Gastroesophageal sphincter (tissue), 4 donors: ENCODE data around the gene ZDHHC11B. TPM values are rescaled to one million over a fixed set of nuclear protein-coding genes. Genes with fewer than 3 reads are reported as not detected.

Experiments used
- ATAC-seq: fragments of 150-250 bp; one replicate; pipeline ENCODE4 v1.9.1; 2016; ENCODE audit warnings: mild to moderate bottlenecking, moderate library complexity
- H3K27ac ChIP-seq, 4 donors: fragments of 200-600 bp; sonication (generic) in 3 of 4; 1 replicate in 3 of 4; 2 replicates in 1 of 4; pipeline ENCODE4 v1.5.1; 2016 to 2019
- H3K27me3 ChIP-seq: fragments of 200-600 bp; sonication (generic); one replicate; pipeline ENCODE4 v1.5.1; 2019
- H3K36me3 ChIP-seq, 2 donors: fragments of 200-600 bp; sonication (generic); one replicate each; pipeline ENCODE4 v1.5.1; 2019; ENCODE audit warnings: control low read depth in 1 of 2
- H3K4me1 ChIP-seq, 3 donors: fragments of 200-600 bp; sonication (generic); 1 replicate in 2 of 3; 2 replicates in 1 of 3; pipeline ENCODE4 v1.5.1; 2016 to 2019; ENCODE audit warnings: control low read depth in 2 of 3
- H3K4me3 ChIP-seq, 2 donors: fragments of 200-600 bp; sonication (generic); one replicate each; pipeline ENCODE4 v1.5.1; 2019; ENCODE audit warnings: mild to moderate bottlenecking in 1 of 2, moderate library complexity in 1 of 2
- H3K9me3 ChIP-seq, 3 donors: fragments of 200-600 bp; sonication (generic); one replicate each; pipeline ENCODE4 v1.5.1; 2017 to 2019; ENCODE audit warnings: control low read depth in 2 of 3
- EP300 ChIP-seq: sonication (generic); formaldehyde crosslinking; IDR thresholded peaks from one replicate; pipeline ENCODE4 v1.6.1; 2017; ENCODE audit warnings: antibody characterized with exemption, mild to moderate bottlenecking
- POLR2A ChIP-seq, 2 donors: fragments of 450-650 bp; IDR thresholded peaks; one replicate each; pipeline ENCODE4 v1.6.1; 2017; ENCODE audit warnings: antibody characterized with exemption in 2 of 2, mild to moderate bottlenecking in 2 of 2, moderate library complexity in 1 of 2
- POLR2AphosphoS5 ChIP-seq: sonication (generic); formaldehyde crosslinking; IDR thresholded peaks from one replicate; pipeline ENCODE4 v1.6.1; 2017; ENCODE audit warnings: antibody characterized with exemption
- WGBS, 2 donors: methylation state at CpG; one replicate each; pipeline ENCODE4 v1.1.5; 2018; ENCODE audit warnings: low coverage in 1 of 2; 5-methylcytosine and 5-hydroxymethylcytosine counted together
- total RNA-seq, 4 donors: library from RNA; depleted of rRNA; stranded (reverse); fragments of >200 nt; gene quantifications; one replicate each; pipeline ENCODE4 v1.1.0, GENCODE V29; 2016
- TF ChIP-seq, protein P1 (sequence below), 4 experiments: fragments of 200-600 bp in 2 of 4; fragments of 450-650 bp in 2 of 4; sonication (generic) in 1 of 4; IDR thresholded peaks; one replicate each; pipeline ENCODE4 v1.5.1; 2017 to 2019; ENCODE audit warnings: antibody characterized with exemption in 4 of 4, mild to moderate bottlenecking in 2 of 4, moderate library complexity in 2 of 4

Gene ZDHHC11B
- total RNA-seq, 4 donors from 2014 or later, result 3.1 to 14.3 (median 6.9) TPM

DNA sequence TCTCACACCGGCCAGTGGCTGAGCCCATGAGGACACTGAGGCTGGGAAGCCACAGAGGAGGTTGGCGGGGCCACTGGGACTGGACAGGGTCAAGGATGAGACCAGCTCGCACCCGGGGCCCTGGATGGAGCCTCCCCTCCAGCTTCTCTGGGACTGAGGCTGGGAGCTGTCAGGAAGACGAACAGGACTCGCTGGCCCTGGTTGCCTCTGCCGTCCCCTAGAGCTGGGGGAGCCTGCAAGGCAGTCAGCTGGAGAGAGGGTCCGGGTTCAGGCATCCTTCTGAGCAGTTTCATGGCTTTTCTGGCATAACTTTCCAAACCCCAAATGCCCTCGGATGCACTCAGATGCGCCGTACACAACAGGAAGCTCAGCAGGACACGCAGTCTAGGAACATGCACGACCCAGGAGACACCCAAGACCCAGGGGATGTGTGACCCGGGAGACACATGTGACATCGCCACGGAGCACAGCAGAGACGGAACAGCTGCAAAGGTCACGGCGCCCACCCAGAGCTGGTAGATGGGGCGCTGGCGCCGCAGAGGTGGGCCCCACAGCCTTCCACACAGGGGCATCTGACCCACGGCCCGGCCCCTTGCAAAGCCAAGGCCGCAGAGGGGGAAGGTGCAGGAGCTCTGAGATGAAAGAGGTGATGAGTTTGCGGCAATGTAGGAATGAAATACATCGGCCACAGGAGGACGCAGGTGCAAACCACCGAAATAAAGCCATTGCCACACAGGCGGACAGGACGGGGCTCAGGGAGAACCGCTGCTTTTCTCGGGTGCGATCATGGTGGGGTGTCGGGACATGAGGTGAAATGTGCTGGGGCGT lies 108.4 kb downstream of the ZDHHC11B start:
- peaks cover 11 to 86% (median 39%) of the 10 kb centered on the region in 3 donors for H3K4me1 ChIP-seq
- ATAC-seq, result no peak
- 67 to 80% methylated on average over 12 to 14 of the region's 36 CpGs for WGBS, 2 donors
- H3K27me3 ChIP-seq, result no peaks in the 10 kb centered on the region
- TF ChIP-seq, protein P1, sequence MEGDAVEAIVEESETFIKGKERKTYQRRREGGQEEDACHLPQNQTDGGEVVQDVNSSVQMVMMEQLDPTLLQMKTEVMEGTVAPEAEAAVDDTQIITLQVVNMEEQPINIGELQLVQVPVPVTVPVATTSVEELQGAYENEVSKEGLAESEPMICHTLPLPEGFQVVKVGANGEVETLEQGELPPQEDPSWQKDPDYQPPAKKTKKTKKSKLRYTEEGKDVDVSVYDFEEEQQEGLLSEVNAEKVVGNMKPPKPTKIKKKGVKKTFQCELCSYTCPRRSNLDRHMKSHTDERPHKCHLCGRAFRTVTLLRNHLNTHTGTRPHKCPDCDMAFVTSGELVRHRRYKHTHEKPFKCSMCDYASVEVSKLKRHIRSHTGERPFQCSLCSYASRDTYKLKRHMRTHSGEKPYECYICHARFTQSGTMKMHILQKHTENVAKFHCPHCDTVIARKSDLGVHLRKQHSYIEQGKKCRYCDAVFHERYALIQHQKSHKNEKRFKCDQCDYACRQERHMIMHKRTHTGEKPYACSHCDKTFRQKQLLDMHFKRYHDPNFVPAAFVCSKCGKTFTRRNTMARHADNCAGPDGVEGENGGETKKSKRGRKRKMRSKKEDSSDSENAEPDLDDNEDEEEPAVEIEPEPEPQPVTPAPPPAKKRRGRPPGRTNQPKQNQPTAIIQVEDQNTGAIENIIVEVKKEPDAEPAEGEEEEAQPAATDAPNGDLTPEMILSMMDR (IDR thresholded peaks at IDR 0.05), result no peak
- TF ChIP-seq POLR2AphosphoS5, result no peak
- TF ChIP-seq POLR2A (IDR thresholded peaks at IDR 0.05), result no peak
- no peak for TF ChIP-seq EP300
- H3K36me3 ChIP-seq, result peaks cover 0 to 5% of the 10 kb centered on the region in 2 donors
- peak overlapping the region in 2 of 4 donors; percentile 15 to 46 for H3K27ac ChIP-seq
- no peaks in the 10 kb centered on the region for H3K9me3 ChIP-seq
- no peak overlapping the region for H3K4me3 ChIP-seq

DNA sequence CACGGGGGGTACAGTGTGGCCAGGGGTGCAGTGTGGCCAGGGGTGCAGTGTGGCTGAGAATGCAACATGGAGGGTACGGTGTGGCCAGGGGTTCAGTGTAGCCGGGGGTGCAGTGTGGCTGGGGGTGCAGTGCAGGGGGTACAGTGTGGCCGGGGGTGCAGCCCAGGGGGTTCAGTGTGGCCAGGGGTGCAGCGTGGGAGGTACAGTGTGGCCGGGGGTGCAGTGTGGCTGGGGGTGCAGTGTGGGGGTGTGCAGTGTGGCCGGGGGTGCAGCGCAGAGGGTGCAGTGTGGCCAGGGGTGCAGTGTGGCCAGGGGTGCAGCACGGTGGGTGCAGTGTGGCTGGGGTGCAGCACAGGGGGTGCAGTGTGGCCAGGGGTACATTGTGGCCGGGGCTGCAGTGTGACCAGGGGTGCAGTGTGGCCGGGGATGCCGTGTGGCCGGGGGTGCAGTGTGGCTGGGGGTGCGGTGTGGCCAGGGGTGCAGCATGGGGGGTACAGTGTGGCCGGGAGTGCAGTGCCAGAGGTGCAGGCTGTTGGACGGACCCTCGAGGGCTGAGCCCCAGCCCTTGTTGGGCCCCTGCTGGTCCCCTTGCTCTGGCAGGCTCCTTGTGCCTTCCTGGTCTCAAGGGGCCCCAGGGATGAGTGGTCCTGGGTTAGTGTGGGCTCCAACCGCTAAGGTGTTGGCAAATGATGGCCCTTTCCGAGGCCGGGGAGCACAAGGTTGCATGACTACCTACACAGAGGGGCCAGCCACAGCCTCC lies 109.2 kb downstream of the ZDHHC11B start:
- Histone ChIP-seq H3K27ac (peak overlapping the region in 2 of 4 donors; percentile 15 to 78), H3K4me3 (no peak overlapping the region), H3K36me3 (peaks cover 0 to 5% of the 10 kb centered on the region in 2 donors), H3K27me3 (no peaks in the 10 kb centered on the region), H3K9me3 (no peaks in the 10 kb centered on the region), H3K4me1 (peaks cover 11 to 89% (median 41%) of the 10 kb centered on the region in 3 donors)
- ATAC-seq, result no peak
- TF ChIP-seq EP300, result no peak
- TF ChIP-seq POLR2A (IDR thresholded peaks at IDR 0.05), result no peak
- no peak for TF ChIP-seq POLR2AphosphoS5
- TF ChIP-seq, protein P1 (IDR thresholded peaks at IDR 0.05), result no peak
- WGBS, 2 donors, result 73 to 85% methylated on average over 2 to 9 of the region's 20 CpGs

DNA sequence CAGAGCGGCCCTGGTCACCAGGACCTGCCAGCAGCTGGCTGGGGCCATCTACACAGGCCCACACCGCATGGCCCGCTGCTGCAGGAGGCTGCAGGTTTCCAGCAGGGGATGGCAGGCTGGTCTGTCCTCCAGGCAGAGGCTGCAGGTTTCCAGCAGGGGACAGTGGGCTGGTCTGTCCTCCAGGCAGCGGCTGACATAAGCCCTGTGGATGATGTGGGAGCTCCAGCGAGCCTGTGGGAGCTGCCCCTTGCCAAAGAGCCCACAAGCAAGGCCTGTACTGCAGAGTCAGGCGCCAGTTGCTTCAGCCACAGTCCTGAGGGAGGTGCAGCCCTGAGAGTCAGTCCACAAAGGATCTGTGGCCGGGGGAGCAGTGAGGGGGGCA lies 109.9 kb downstream of the ZDHHC11B start:
- no CpG with 5 or more reads among the region's 7 CpGs for WGBS, 2 donors
- no peaks in the 10 kb centered on the region for H3K27me3 ChIP-seq
- peaks cover 11 to 95% (median 46%) of the 10 kb centered on the region in 3 donors for H3K4me1 ChIP-seq
- no peaks in the 10 kb centered on the region for H3K9me3 ChIP-seq
- peak overlapping the region in 3 of 4 donors; percentile 76 to 78 (median 78) for H3K27ac ChIP-seq
- no peak overlapping the region for H3K4me3 ChIP-seq
- TF ChIP-seq POLR2A (IDR thresholded peaks at IDR 0.05) (no peak), EP300 (no peak), POLR2AphosphoS5 (no peak)
- ATAC-seq, result no peak
- peaks cover 0 to 5% of the 10 kb centered on the region in 2 donors for H3K36me3 ChIP-seq

DNA sequence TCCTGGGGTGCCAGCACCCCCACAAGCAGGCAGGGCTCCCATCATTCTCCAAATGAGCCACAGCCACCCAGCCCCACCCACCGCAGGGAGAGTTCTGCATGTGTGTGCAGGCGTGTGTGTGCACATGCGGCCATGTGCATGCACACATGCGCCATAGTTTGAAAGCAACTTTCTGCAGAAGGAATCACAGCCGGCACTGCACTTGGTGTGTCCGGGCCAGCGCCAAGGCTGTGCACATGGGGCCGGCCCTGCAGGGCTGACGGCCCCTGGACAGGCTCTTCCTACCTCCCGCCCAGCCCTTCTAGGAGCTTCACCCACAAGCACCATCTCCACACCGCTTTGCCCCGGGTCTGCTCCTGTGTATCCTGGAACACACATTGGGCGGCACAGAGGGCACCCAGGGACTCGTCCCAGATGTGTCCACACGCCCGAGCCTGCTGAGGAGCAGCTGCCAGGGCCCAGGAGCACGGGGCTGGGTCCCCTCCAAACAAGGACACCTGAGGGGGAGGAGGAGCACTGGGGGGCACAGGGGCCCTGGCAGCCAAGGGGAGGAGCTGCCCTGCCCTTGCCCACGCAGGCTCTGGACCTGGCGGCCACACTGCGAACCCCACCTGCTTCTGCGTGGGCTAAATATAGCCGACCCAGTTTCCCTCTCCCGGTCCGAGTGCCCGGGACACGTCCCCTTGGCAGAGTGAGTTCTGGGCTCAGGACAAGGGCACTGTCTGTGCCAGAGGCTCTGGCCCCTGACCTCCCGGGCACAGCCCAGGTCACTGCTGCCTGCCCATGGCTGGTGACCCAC lies 110.5 kb downstream of the ZDHHC11B start:
- no peaks in the 10 kb centered on the region for H3K27me3 ChIP-seq
- H3K4me1 ChIP-seq, result peaks cover 11 to 95% (median 51%) of the 10 kb centered on the region in 3 donors
- WGBS, 2 donors, result no CpG with 5 or more reads among the region's 27 CpGs
- peak overlapping the region in 3 of 4 donors; percentile 76 to 78 (median 78) for H3K27ac ChIP-seq
- no peak for ATAC-seq
- no peak overlapping the region for H3K4me3 ChIP-seq
- H3K36me3 ChIP-seq, result peaks cover 0 to 5% of the 10 kb centered on the region in 2 donors
- TF ChIP-seq, protein P1 (IDR thresholded peaks at IDR 0.05), result peak in 2 of 4 experiments; percentile 27 to 33
- no peak for TF ChIP-seq POLR2A (IDR thresholded peaks at IDR 0.05)
- no peaks in the 10 kb centered on the region for H3K9me3 ChIP-seq
